HG02571 (cell line): Measurements from ENCODE around the gene UBA1.

Experiments used
- ATAC-seq: cut with Tn5 transposase; IDR thresholded peaks from one replicate; pipeline ENCODE4 v1.9.1; 2021; ENCODE audit warnings: mild to moderate bottlenecking, moderate library complexity; ENCODE audit not compliant: unreplicated experiment

The UBA1 gene

GRCh38 chrX:47210661-47211425 lies 17.2 kb downstream of the UBA1 start:
- ATAC-seq, result no peak

- no peak for ATAC-seq
Observed at GRCh38 chrX:47212381-47213293, 19.0 kb downstream of the UBA1 start.

- no peak for ATAC-seq
Observed at GRCh38 chrX:47214435-47215077, 20.9 kb downstream of the UBA1 start.

GRCh38 chrX:47215291-47215900 lies 21.8 kb downstream of the UBA1 start:
- no peak for ATAC-seq

- ATAC-seq, result no peak
Observed at GRCh38 chrX:47216393-47216925, 22.8 kb downstream of the UBA1 start.

GRCh38 chrX:47217121-47217851 lies 23.7 kb downstream of the UBA1 start:
- no peak for ATAC-seq

- peak; percentile 86 for ATAC-seq
Observed at GRCh38 chrX:47217852-47218279, 24.2 kb downstream of the UBA1 start.

GRCh38 chrX:47218280-47218919 lies 24.8 kb downstream of the UBA1 start, which contains the start of gene CDK16:
CDK16 (plus strand) TSS chrX:47218681; CDS start chrX:47223558, 4,877 bp downstream.
- peak; percentile 42 for ATAC-seq

GRCh38 chrX:47218920-47219815 lies 25.5 kb downstream of the UBA1 start:
- ATAC-seq, result no peak

GRCh38 chrX:47221756-47222155 lies 28.1 kb downstream of the UBA1 start:
- no peak for ATAC-seq

GRCh38 chrX:47222751-47223350 lies 29.2 kb downstream of the UBA1 start:
- ATAC-seq, result no peak

- no peak for ATAC-seq
Observed at GRCh38 chrX:47223476-47224250, 30.0 kb downstream of the UBA1 start.

GRCh38 chrX:47224266-47224895 lies 30.8 kb downstream of the UBA1 start:
- no peak for ATAC-seq

GRCh38 chrX:47224896-47225290 lies 31.3 kb downstream of the UBA1 start:
- no peak for ATAC-seq

GRCh38 chrX:47226071-47226470 lies 32.4 kb downstream of the UBA1 start:
- ATAC-seq, result no peak

- no peak for ATAC-seq
Observed at GRCh38 chrX:47226531-47227333, 33.1 kb downstream of the UBA1 start.
